HuH-7 (cell line): ENCODE data around the gene DGKI.
"Not testable (repeated sequence)": the region's sequence is repeated elsewhere in the genome, so short reads cannot be mapped to it uniquely, and the experiment has no call there.

Experiments
- DNase-seq: peaks from one replicate; pipeline ENCODE4 v3.0.0; 2011; ENCODE audit warnings: low spot score

The DGKI gene

GRCh38 chr7:137835486-137836112 lies 11.2 kb downstream of the DGKI start:
- DNase-seq = no peak

GRCh38 chr7:137834552-137834951 lies 12.2 kb downstream of the DGKI start:
- no peak for DNase-seq

- not testable (repeated sequence) for DNase-seq
Measured at GRCh38 chr7:137832990-137833389, 13.8 kb downstream of the DGKI start.

GRCh38 chr7:137832382-137832781 lies 14.4 kb downstream of the DGKI start:
- no peak for DNase-seq

- not testable (repeated sequence) for DNase-seq
Measured at GRCh38 chr7:137831555-137831954, 15.2 kb downstream of the DGKI start.

GRCh38 chr7:137829337-137829992 lies 17.3 kb downstream of the DGKI start:
- DNase-seq = no peak

GRCh38 chr7:137828456-137828855 lies 18.3 kb downstream of the DGKI start:
- DNase-seq = no peak

GRCh38 chr7:137825489-137825888 lies 21.3 kb downstream of the DGKI start:
- no peak for DNase-seq

GRCh38 chr7:137820677-137821420 lies 25.9 kb downstream of the DGKI start:
- DNase-seq = no peak

GRCh38 chr7:137820156-137820555 lies 26.6 kb downstream of the DGKI start:
- no peak for DNase-seq

- DNase-seq = no peak
Measured at GRCh38 chr7:137818036-137818435, 28.7 kb downstream of the DGKI start.

GRCh38 chr7:137816696-137817320 lies 30.0 kb downstream of the DGKI start:
- no peak for DNase-seq

- DNase-seq = no peak
Measured at GRCh38 chr7:137813541-137813940, 33.2 kb downstream of the DGKI start.

GRCh38 chr7:137810248-137810647 lies 36.5 kb downstream of the DGKI start:
- no peak for DNase-seq

- no peak for DNase-seq
Measured at GRCh38 chr7:137804836-137805235, 41.9 kb downstream of the DGKI start.

GRCh38 chr7:137801491-137801890 lies 45.3 kb downstream of the DGKI start:
- DNase-seq = no peak

- DNase-seq = no peak
Measured at GRCh38 chr7:137801003-137801402, 45.8 kb downstream of the DGKI start.

GRCh38 chr7:137798073-137798763 lies 48.6 kb downstream of the DGKI start:
- DNase-seq = no peak

GRCh38 chr7:137795211-137795610 lies 51.6 kb downstream of the DGKI start:
- DNase-seq = no peak

- no peak for DNase-seq
Measured at GRCh38 chr7:137791930-137792329, 54.8 kb downstream of the DGKI start.

GRCh38 chr7:137790828-137791227 lies 55.9 kb downstream of the DGKI start:
- DNase-seq = no peak

GRCh38 chr7:137789215-137789882 lies 57.4 kb downstream of the DGKI start:
- DNase-seq = no peak
